Nephron (organoid): ENCODE data around the gene PARD3.

Experiments used
- H3K27ac Mint-ChIP-seq, 3 experiments: 2 replicates each; pipeline ENCODE4 v1.8.0; 2020; ENCODE audit warnings: mixed read lengths in 3 of 3, mild to moderate bottlenecking in 2 of 3, moderate library complexity in 1 of 3
- H3K27me3 Mint-ChIP-seq: 2 replicates; pipeline ENCODE4 v1.8.0; 2021; ENCODE audit warnings: low read depth, mild to moderate bottlenecking, moderate library complexity, mixed read lengths
- H3K36me3 Mint-ChIP-seq: 2 replicates; pipeline ENCODE4 v1.8.0; 2020; ENCODE audit warnings: low read depth, mixed read lengths
- H3K4me1 Mint-ChIP-seq: 2 replicates; pipeline ENCODE4 v1.8.0; 2020; ENCODE audit warnings: mixed read lengths
- H3K4me3 Mint-ChIP-seq, 3 experiments: 2 replicates each; pipeline ENCODE4 v1.8.0; 2020; ENCODE audit warnings: mild to moderate bottlenecking in 3 of 3, mixed read lengths in 3 of 3, moderate library complexity in 2 of 3
- H3K9me3 Mint-ChIP-seq: 2 replicates; pipeline ENCODE4 v1.8.0; 2020; ENCODE audit warnings: mixed read lengths
- TF ChIP-seq, protein P1 (sequence below), 3 experiments: fragments of 200-600 bp; sonication (generic); IDR thresholded peaks; one replicate each; pipeline ENCODE4 v1.5.0; 2021; ENCODE audit warnings: antibody characterized with exemption in 3 of 3; ENCODE audit not compliant: unreplicated experiment in 3 of 3

Gene PARD3

DNA sequence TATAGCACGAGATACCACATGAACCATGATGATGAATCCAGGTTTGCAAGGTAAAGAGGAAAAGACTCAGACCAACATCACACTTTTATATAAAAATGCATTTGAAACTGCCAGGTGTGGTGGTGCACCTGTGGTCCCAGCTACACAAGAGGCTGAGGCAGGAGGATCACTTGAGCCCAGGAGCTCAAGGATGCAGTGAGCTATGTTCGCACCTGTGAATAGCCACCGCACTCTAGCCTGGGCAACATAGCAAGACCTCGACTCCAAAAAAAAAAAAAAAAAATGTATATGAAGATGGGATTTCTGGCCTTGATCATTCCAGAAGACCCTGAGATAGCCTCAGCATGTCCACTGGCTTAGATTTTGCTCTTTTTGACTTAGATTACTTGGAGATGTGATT is 161.6 kb downstream of the PARD3 start:
- H3K36me3 Mint-ChIP-seq = no peaks in the 10 kb centered on the region
- no peak overlapping the region for H3K27ac Mint-ChIP-seq
- H3K27me3 Mint-ChIP-seq = no peaks in the 10 kb centered on the region
- H3K4me1 Mint-ChIP-seq = peaks cover 61% of the 10 kb centered on the region
- H3K4me3 Mint-ChIP-seq = no peak overlapping the region
- no peaks in the 10 kb centered on the region for H3K9me3 Mint-ChIP-seq
- TF ChIP-seq, protein P1, sequence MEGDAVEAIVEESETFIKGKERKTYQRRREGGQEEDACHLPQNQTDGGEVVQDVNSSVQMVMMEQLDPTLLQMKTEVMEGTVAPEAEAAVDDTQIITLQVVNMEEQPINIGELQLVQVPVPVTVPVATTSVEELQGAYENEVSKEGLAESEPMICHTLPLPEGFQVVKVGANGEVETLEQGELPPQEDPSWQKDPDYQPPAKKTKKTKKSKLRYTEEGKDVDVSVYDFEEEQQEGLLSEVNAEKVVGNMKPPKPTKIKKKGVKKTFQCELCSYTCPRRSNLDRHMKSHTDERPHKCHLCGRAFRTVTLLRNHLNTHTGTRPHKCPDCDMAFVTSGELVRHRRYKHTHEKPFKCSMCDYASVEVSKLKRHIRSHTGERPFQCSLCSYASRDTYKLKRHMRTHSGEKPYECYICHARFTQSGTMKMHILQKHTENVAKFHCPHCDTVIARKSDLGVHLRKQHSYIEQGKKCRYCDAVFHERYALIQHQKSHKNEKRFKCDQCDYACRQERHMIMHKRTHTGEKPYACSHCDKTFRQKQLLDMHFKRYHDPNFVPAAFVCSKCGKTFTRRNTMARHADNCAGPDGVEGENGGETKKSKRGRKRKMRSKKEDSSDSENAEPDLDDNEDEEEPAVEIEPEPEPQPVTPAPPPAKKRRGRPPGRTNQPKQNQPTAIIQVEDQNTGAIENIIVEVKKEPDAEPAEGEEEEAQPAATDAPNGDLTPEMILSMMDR (IDR thresholded peaks at IDR 0.05; ENCODE audit: unreplicated experiment in 3 of 3) = no peak

DNA sequence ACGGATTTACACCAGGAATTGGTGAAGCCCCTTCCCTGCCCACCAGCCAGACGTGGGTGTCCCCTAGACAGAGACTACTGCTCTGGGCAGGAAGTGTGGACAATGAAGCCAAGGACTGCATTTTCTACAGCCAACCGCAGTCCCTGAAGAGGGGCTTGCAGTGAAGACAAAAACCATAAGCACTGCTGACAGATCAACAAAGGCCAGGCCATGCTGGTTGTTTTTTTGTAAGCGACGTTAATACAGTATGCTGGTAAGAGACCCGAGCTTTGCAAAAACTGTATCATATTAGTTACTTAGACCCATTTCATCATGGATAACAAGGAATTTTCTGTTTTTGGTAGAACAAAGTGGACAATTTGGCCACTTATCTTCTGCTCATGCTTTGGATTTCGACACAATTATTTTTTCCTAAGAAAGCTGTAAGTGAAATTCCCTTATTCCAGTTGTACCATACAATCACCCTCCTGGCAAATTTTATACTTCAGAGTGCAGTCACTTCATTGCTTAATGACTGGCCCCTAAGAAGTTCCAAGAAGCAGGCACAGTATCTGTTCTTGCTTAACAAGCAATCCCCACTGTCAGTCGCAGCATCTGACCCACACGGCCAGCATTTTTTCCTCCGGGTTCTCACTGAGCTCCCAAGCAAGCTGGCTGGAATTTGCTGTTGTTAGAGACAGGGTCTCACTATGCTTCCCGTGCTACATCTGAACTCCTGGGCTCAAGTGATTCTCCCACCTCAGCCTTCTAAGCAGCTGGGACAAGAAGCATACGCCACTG is 163.5 kb downstream of the PARD3 start:
- H3K27ac Mint-ChIP-seq = peak overlapping the region in 2 of 3 experiments; percentile 54 to 58
- H3K4me3 Mint-ChIP-seq = no peak overlapping the region
- TF ChIP-seq, protein P1 (IDR thresholded peaks at IDR 0.05; ENCODE audit: unreplicated experiment in 3 of 3) = no peak
- no peaks in the 10 kb centered on the region for H3K36me3 Mint-ChIP-seq
- H3K27me3 Mint-ChIP-seq = no peaks in the 10 kb centered on the region
- H3K9me3 Mint-ChIP-seq = no peaks in the 10 kb centered on the region
- H3K4me1 Mint-ChIP-seq = peaks cover 72% of the 10 kb centered on the region

DNA sequence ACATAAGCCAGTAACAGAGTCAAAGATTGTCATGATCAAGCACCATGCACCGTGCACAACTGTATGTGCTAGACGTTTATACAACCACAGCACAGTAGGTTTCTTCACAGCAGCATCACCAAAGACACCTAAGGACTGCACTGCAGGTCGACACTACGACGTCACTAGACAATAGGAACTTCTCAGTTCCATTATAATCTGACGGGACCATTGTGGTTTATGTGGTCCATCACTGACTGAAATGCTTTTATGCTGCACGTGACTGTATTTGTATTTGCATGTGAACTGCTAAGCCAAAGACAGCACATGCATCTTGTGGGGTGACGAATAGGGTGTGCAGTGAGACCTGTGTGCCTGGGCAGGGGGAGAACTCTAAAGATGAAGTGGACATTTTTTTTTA is 164.9 kb downstream of the PARD3 start:
- Mint-ChIP-seq H3K27ac (peak overlapping the region in 1 of 3 experiments; percentile 47), H3K36me3 (no peaks in the 10 kb centered on the region), H3K9me3 (no peaks in the 10 kb centered on the region), H3K4me3 (no peak overlapping the region), H3K4me1 (peaks cover 69% of the 10 kb centered on the region), H3K27me3 (no peaks in the 10 kb centered on the region)
- TF ChIP-seq, protein P1 (IDR thresholded peaks at IDR 0.05; ENCODE audit: unreplicated experiment in 3 of 3) = no peak

DNA sequence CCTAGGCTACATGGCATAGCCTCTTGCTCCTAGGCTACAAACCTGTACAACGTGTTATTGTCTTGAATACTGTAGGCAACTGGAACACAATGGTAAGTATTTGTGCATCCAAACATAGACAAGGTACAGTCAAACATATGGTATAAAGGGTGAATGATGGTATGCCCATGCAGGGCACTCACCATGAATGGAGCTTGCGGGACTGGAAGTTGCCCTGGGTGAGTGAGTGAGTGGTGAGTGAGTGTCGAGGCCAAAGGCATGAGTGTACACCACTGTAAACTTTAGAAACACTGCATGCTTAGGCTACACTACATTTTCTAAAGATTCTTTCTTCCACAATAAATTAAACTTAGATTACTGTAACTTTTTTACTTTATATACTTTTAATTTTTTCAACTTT is 165.7 kb downstream of the PARD3 start:
- TF ChIP-seq, protein P1 (IDR thresholded peaks at IDR 0.05; ENCODE audit: unreplicated experiment in 3 of 3) = no peak
- H3K36me3 Mint-ChIP-seq = no peaks in the 10 kb centered on the region
- no peaks in the 10 kb centered on the region for H3K27me3 Mint-ChIP-seq
- H3K4me1 Mint-ChIP-seq = peaks cover 65% of the 10 kb centered on the region
- H3K4me3 Mint-ChIP-seq = no peak overlapping the region
- H3K9me3 Mint-ChIP-seq = no peaks in the 10 kb centered on the region
- no peak overlapping the region for H3K27ac Mint-ChIP-seq

DNA sequence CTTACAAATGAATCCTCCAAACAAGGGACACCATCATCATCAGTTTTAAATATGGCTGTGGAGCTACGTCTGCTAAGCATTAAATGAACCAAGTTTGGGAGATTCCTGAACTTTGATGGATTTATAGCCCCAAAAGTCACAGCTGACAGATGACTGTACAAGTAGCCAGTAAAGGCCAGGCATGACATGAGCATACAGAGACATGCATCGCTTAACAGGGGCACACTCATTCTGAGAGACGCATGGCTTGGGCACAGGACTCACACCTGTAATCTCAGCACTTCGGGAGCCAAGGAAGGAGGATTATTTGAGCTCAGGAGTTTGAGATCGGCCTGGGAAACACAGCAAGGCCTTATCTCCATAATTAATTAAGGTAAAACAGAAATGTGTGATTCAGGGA is 166.2 kb downstream of the PARD3 start:
- TF ChIP-seq, protein P1 (IDR thresholded peaks at IDR 0.05; ENCODE audit: unreplicated experiment in 3 of 3) = no peak
- Mint-ChIP-seq H3K27me3 (no peaks in the 10 kb centered on the region), H3K9me3 (no peaks in the 10 kb centered on the region), H3K36me3 (no peaks in the 10 kb centered on the region), H3K4me3 (no peak overlapping the region), H3K27ac (peak overlapping the region in 2 of 3 experiments; percentile 55 to 78), H3K4me1 (peaks cover 68% of the 10 kb centered on the region)
